Muscle layer of colon (tissue), 2 donors: ENCODE data around the gene SERINC4.
A peak's percentile ranks its signal among the peaks of the same experiment; 100 is the strongest.
"Not testable (repeated sequence)": the region's sequence is repeated elsewhere in the genome, so short reads cannot be mapped to it uniquely, and the experiment has no call there.

Source experiments
- H3K27ac ChIP-seq: one replicate; pipeline ENCODE4 v1.7.0; 2013; ENCODE audit warnings: low read depth, mild to moderate bottlenecking, low read length, moderate library complexity
- H3K27me3 ChIP-seq, 2 donors: one replicate each; pipeline ENCODE4 v1.7.0; 2013; ENCODE audit warnings: low read length in 2 of 2, mild to moderate bottlenecking in 2 of 2; ENCODE audit not compliant: insufficient read depth in 2 of 2, control insufficient read depth in 1 of 2
- H3K36me3 ChIP-seq: one replicate; pipeline ENCODE4 v1.7.0; 2013; ENCODE audit warnings: mild to moderate bottlenecking, low read length; ENCODE audit not compliant: insufficient read depth
- H3K4me1 ChIP-seq: one replicate; pipeline ENCODE4 v1.7.0; 2013; ENCODE audit warnings: mild to moderate bottlenecking, low read length; ENCODE audit not compliant: insufficient read depth
- H3K4me3 ChIP-seq, 2 donors: one replicate each; pipeline ENCODE4 v1.7.0; 2013; ENCODE audit warnings: low read length in 2 of 2, low read depth in 1 of 2, mild to moderate bottlenecking in 1 of 2, moderate library complexity in 1 of 2
- H3K9ac ChIP-seq: one replicate; pipeline ENCODE4 v1.7.0; 2013; ENCODE audit warnings: low read length
- H3K9me3 ChIP-seq: one replicate; pipeline ENCODE4 v1.7.0; 2013; ENCODE audit warnings: mild to moderate bottlenecking, low read length
- donor health status: abdominal sarcoma.
- donor health status: Adenocarcinoma of cecum.

SERINC4 gene

DNA sequence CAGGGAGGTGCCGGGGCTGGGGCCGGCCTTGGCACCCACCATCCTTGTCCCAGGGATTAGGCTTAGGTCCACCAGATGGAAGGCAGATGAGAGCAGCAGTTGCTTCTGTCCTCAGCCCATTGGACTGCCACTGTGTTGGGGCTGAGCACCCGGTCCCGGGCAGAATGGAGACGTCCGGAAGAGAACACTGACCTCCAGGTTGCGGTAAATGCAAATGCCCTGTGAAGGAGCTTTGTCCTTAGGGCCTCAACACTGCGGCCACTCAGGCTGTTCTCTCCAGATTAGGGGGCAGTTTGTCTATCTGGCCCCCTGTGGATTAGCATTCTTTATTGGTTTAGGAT is at the start of gene SERINC4:
TSS of gene SERINC4 (minus strand) at position 276 of the 341 bp plus-strand sequence. CDS start at position 42, 234 bp downstream.
- Histone ChIP-seq H3K27ac (peak within 1 kb of the TSS; percentile 52), H3K9me3 (no peaks in the 10 kb centered on the region), H3K4me3 (peak within 1 kb of the TSS; percentile 69 to 89), H3K27me3 (no peaks in the 10 kb centered on the region), H3K4me1 (peaks cover 27% of the 10 kb centered on the region), H3K9ac (peak within 1 kb of the TSS; percentile 87), H3K36me3 (peaks cover 53% of the 10 kb centered on the region)

DNA sequence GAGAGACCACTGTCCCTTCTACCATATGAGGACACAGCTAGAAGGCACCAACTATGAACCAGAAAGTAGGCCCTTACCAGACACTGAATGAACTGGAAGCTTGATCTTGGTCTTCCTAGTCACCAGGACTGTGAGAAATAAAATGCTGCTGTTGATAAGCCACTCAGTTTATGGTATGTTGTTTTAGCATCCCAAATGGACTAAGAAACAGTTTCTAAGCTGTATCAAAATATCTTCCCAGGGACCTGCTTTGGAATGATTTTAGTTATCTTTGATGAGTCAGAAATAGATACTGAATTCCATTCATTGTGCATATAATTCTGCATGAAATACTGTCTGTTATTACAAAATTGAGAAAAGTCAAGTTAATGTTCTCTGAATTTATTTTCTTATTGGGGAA is 45.4 kb upstream of the SERINC4 start:
- no peaks in the 10 kb centered on the region for H3K9me3 ChIP-seq
- no peak overlapping the region for H3K9ac ChIP-seq
- no peaks in the 10 kb centered on the region for H3K4me1 ChIP-seq
- no peaks in the 10 kb centered on the region for H3K27me3 ChIP-seq
- no peak overlapping the region for H3K4me3 ChIP-seq
- H3K27ac ChIP-seq: no peak overlapping the region
- H3K36me3 ChIP-seq: no peaks in the 10 kb centered on the region

DNA sequence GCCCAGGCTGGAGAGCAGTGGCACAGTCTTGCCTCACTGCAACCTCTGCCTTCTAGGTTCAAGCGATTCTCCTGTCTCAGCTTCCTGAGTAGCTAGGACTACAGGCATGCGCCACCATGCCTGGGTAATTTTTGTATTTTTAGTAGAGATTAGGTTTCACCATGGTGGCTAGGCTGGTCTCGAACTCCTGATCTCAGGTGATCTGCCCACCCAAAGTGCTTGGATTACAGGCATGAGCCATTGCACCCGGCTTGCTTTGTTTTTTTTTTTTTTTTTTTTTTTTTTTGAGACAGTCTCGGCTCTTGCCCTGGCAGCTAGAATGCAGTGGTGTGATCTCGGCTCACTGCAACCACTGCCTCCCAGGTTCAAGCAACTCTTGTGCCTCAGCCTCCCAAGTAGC is 32.5 kb upstream of the SERINC4 start:
- not testable (repeated sequence) for H3K4me3 ChIP-seq, H3K27ac ChIP-seq, H3K9me3 ChIP-seq, H3K36me3 ChIP-seq, H3K4me1 ChIP-seq, H3K27me3 ChIP-seq, H3K9ac ChIP-seq

DNA sequence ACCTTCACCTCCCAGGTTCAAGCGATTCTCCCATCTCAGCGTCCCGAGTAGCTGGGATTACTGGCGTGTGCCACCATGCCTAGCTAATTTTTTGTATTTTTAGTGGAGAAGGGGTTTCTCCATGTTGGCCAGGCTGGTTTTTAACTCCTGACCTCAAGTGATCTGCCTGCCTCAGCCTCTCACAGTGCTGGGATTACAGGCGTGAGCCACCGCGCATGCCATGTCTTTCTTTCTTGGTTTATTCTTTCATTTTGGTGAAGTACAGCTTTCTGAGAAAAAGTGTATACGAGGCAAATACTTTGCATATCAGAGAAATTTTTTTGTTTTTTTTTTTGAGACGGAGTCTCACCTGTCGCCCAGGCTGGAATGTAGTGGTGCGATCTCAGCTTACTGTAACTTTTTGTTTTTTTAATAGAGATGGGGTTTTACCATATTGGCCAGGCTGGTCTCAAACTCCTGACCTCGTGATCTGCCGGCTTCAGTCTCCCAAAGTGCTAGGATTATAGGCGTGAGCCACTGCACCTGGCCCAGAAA is 31.6 kb upstream of the SERINC4 start:
- not testable (repeated sequence) for H3K9ac ChIP-seq, H3K4me1 ChIP-seq, H3K27me3 ChIP-seq, H3K4me3 ChIP-seq, H3K27ac ChIP-seq, H3K9me3 ChIP-seq, H3K36me3 ChIP-seq

DNA sequence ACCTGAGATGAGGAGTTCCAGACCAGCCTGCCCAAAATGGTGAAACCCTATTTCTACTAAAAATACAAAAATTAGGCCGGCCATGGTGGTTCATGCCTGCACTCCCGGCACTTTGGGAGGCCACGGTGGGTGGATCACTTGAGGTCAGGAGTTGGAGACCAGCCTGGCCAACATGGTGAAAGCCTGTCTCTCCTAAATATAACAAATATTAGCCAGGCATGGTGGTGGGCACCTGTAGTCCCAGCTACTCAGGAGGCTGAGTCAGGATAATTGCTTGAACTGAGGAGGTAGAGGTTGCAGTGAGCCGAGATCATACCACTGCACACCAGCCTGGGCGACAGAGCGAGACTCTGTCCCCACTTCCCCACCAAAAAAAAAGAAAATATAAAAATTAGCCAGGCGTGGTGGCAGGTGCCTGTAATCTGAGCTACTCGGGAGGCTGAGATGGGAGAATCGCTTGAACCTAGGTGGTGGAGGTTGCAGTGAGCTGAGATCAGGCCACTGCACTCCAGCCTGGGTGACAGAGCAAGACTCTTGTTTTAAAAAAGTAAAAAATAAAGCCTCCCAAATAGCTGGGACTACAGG is 30.8 kb upstream of the SERINC4 start:
- not testable (repeated sequence) for H3K4me3 ChIP-seq, H3K9ac ChIP-seq, H3K36me3 ChIP-seq, H3K4me1 ChIP-seq, H3K27me3 ChIP-seq, H3K27ac ChIP-seq, H3K9me3 ChIP-seq

DNA sequence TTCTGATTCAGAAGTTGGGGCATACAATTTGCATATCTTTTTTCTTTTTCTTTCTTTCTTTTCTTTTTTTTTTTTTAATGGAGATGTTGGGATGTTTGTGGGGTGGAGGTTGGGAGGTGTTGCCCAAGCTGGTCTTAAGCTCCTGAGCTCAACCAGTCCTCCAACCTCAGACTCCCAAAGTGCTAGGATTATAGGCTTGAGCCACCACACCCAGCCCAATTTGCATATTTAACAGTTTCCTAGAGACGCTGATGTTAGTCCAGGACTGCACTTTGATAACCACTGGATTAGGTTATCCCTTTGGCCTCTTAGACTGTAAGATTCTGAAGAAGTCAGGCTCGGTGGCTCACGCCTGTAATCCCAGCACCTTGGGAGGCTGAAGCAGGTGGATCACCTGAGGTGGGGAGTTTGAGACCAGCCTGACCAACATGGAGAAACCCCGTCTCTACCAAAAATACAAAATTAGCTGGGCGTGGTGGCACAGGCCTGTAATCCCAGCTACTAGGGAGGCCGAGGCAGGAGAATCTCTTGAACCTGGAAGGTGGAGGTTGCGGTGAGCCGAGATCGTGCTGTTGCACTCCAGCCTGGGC is 30.0 kb upstream of the SERINC4 start:
- not testable (repeated sequence) for H3K9ac ChIP-seq, H3K27me3 ChIP-seq, H3K27ac ChIP-seq, H3K4me1 ChIP-seq, H3K36me3 ChIP-seq, H3K9me3 ChIP-seq, H3K4me3 ChIP-seq

DNA sequence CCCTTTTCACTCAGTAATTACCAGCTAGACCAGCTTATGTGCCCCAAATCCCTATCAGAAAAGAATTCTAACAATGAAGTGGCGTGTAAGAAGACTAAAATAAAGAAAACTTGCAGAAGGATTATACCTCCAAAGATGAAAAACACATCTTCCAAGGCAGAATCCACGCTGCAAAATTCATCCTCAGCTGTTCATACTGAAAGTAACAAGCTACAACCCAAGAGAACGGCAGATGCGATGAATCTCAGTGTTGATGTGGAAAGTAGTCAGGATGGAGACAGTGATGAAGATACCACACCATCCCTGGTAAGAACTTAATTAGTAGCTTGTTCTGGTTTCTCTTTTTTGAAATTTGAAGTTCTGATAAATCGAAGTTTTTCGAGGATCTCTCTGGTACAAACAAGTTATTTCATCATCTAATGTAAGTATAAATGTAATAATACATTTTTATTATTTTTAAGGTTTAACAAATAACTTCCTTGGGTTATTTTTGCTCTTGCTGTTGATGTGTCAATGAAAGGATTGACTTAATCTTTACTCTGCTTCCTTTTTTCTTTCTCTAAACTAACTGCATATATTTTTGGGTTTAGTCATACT is 28.1 kb upstream of the SERINC4 start:
- no peaks in the 10 kb centered on the region for H3K27me3 ChIP-seq
- no peak overlapping the region for H3K27ac ChIP-seq
- no peaks in the 10 kb centered on the region for H3K9me3 ChIP-seq
- no peaks in the 10 kb centered on the region for H3K36me3 ChIP-seq
- no peak overlapping the region for H3K9ac ChIP-seq
- no peak overlapping the region for H3K4me3 ChIP-seq
- peaks cover 15% of the 10 kb centered on the region for H3K4me1 ChIP-seq

DNA sequence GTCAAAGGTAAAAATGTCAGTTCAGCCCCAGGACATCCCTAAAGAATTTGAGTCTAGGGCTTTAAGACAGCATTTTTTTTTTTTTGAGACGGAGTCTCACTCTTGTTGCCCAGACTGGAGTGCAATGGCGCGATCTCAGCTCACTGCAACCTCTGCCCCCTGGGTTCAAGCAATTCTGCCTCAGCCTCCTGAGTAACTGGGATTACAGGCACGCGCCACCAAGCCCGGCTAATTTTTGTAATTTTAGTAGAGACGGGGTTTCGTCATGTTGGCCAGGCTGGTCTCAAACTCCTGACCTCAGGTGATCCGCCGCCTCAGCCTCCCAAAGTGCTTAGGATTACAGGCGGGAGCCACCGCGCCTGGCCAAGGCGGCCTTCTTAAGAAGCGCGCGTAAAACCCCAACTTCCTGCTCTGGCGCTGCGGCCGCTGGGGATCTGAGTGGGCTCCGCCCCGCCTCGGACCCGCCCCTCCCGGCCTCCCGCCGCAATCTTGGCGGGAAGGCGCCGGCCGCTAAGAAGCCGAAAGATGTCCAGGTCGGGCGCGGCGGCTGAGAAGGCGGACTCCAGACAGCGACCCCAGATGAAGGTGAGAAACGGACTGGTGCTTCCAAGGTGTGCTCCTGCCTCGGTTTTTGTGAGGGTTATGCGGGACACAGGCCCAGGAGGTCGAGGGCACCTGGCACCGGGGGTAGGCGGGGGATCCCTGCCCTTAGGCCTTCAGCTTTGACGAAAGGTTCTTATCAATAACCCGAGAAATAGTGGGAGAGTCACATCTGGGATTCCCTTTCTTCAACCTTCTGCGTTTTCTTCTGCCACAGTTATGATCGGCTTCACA is 26.7 kb upstream of the SERINC4 start, which contains the start of gene WDR76:
TSS of gene WDR76 (plus strand) at position 495 of the 834 bp plus-strand sequence. CDS start at position 526, 31 bp downstream.
- no peaks in the 10 kb centered on the region for H3K27me3 ChIP-seq
- H3K4me1 ChIP-seq: peaks cover 22% of the 10 kb centered on the region
- H3K9me3 ChIP-seq: no peaks in the 10 kb centered on the region
- peak within 1 kb of the TSS; percentile 39 to 84 for H3K4me3 ChIP-seq
- peak within 1 kb of the TSS; percentile 49 for H3K9ac ChIP-seq
- peak within 1 kb of the TSS; percentile 55 for H3K27ac ChIP-seq
- H3K36me3 ChIP-seq: no peaks in the 10 kb centered on the region

DNA sequence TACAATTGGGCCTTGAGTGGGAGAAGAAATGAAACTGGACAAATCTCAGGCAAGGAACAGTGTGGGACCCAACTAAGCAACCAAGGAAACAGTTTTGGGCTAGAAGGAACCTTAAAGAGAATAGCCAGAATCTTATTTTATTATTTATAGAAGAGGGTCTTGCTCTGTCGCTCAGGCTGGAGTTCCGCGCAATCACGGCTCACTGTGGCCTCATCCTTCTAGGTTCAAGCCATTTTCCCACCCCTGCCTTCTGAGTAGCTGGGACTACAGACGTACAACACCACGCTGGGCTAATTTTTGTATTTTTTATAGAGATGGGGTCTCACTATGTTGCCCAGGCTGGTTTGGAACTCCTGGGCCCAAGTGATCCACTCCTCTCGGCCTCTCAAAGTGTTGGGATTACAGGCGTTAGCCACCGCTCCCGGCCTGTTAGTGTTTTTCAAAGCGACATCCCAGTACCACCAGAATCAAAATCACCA is 26.0 kb upstream of the SERINC4 start:
- no peak overlapping the region for H3K27ac ChIP-seq
- peak overlapping the region in 1 of 2 donors; percentile 84 for H3K4me3 ChIP-seq
- H3K27me3 ChIP-seq: no peaks in the 10 kb centered on the region
- peak overlapping the region; percentile 49 for H3K9ac ChIP-seq
- no peaks in the 10 kb centered on the region for H3K9me3 ChIP-seq
- peaks cover 22% of the 10 kb centered on the region for H3K4me1 ChIP-seq
- no peaks in the 10 kb centered on the region for H3K36me3 ChIP-seq

DNA sequence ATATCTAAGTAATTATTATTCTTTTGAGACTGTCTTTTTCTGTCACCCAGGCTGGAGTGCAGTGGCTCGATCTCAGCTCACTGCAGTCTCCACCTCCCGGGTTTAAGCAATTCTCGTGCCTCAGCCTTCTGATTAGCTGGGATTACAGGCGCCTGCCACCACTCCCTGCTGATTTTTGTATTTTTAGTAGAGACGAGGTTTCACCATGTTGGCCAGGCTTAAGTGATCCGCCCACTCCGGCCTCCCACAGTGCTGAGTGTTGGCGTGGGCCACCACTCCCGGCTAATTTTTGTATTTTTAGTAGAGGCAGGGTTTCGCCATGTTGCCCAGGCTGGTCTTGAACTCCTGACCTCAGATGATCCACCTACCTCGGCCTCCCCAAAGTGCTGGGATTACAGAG is 25.3 kb upstream of the SERINC4 start:
- H3K4me3 ChIP-seq, H3K9ac ChIP-seq, H3K27ac ChIP-seq, H3K9me3 ChIP-seq, H3K27me3 ChIP-seq, H3K36me3 ChIP-seq: not testable (repeated sequence)
- peaks cover 22% of the 10 kb centered on the region for H3K4me1 ChIP-seq
